GM12878 (cell line): ENCODE data around the gene ATG4A. TPM values are rescaled to one million over a fixed set of nuclear protein-coding genes. Genes with fewer than 3 reads are reported as not detected.

Experiments used
- ATAC-seq: fragments of 200-7000 bp; cut with Tn5 transposase; 3 replicates; pipeline ENCODE4 v1.9.1; 2020; ENCODE audit warnings: mild to moderate bottlenecking, moderate library complexity
- BruUV-seq: library from RNA; stranded (reverse); fragments of 400-500 nt; replicated peaks from 2 replicates; lab custom pipeline; 2021; lab: Mats Ljungman, UMichigan
- CTCF ChIA-PET: fragments of 300-600 bp; sonication (Branson Sonifier 250); formaldehyde crosslinking; extraction: SDS; loops from one replicate; lab custom pipeline; 2021; ENCODE audit warnings: inconsistent platforms; lab: Yijun Ruan, JAX
- POLR2A ChIA-PET: fragments of 350-600 bp; formaldehyde crosslinking; extraction: SDS; loops from one replicate; lab custom pipeline; 2021; ENCODE audit warnings: inconsistent platforms; lab: Charles Lee
- RAD21 ChIA-PET: fragments of 300-600 bp; sonication (Branson Sonifier 250); formaldehyde crosslinking; loops from one replicate; lab custom pipeline; 2023; ENCODE audit warnings: antibody characterized with exemption; ENCODE audit not compliant: unreplicated experiment; lab: Charles Lee
- SMC1A ChIA-PET: fragments of 300-600 bp; sonication (Branson Sonifier 250); formaldehyde crosslinking; loops from one replicate; lab custom pipeline; 2023; ENCODE audit not compliant: unreplicated experiment, uncharacterized antibody; lab: Charles Lee
- DNase-seq: peaks from one replicate; pipeline ENCODE4 v3.0.0-alpha.2; 2011; ENCODE audit warnings: low read depth, low spot score
- FAIRE-seq: peaks from 3 replicates; lab custom pipeline; 2011; peaks lifted over from hg19 to GRCh38; lab: Jason Lieb, UNC
- H2AFZ ChIP-seq: 2 replicates; pipeline ENCODE4 v1.6.0; 2011; ENCODE audit warnings: low read depth, low read length, control low read depth; ENCODE audit not compliant: control insufficient read depth
- H3K27ac ChIP-seq: 2 replicates; pipeline ENCODE4 v1.5.1; 2011; ENCODE audit warnings: control low read depth; ENCODE audit not compliant: control insufficient read depth, insufficient read depth
- H3K27me3 ChIP-seq, 2 experiments: replicated peaks in 1 of 2; 2 replicates each; pipeline versions ENCODE4 v1.6.0 to v1.6.1; 2011; ENCODE audit warnings: low read length in 1 of 2; ENCODE audit not compliant: control insufficient read depth in 2 of 2, insufficient read depth in 2 of 2
- H3K36me3 ChIP-seq, 2 experiments: 2 replicates each; pipeline ENCODE4 v1.5.1; 2011; ENCODE audit warnings: low read length in 1 of 2; ENCODE audit not compliant: control insufficient read depth in 2 of 2, insufficient read depth in 2 of 2
- H3K4me1 ChIP-seq: 2 replicates; pipeline ENCODE4 v1.6.1; 2011; ENCODE audit warnings: mild to moderate bottlenecking, low read length, moderate library complexity, mixed read lengths; ENCODE audit not compliant: control insufficient read depth, insufficient read depth
- H3K4me2 ChIP-seq: 2 replicates; pipeline ENCODE4 v1.6.0; 2011; ENCODE audit warnings: control low read depth; ENCODE audit not compliant: control insufficient read depth, insufficient read depth
- H3K4me3 ChIP-seq: fragments of 200-600 bp; sonication (generic); 2 replicates; pipeline ENCODE4 v1.5.1; 2016
- H3K79me2 ChIP-seq: 2 replicates; pipeline ENCODE4 v1.6.0; 2011; ENCODE audit warnings: low read length; ENCODE audit not compliant: control insufficient read depth, insufficient read depth
- H3K9ac ChIP-seq: 2 replicates; pipeline ENCODE4 v1.8.0; 2011; ENCODE audit warnings: low read length, control low read depth, mixed read lengths; ENCODE audit not compliant: control insufficient read depth, insufficient read depth
- H3K9me3 ChIP-seq: replicated peaks from 3 replicates; pipeline ENCODE4 v1.5.1; 2011; ENCODE audit warnings: mild to moderate bottlenecking, low read length; ENCODE audit not compliant: control insufficient read depth, insufficient read depth
- H4K20me1 ChIP-seq: 2 replicates; pipeline ENCODE4 v1.6.0; 2011; ENCODE audit not compliant: control insufficient read depth, insufficient read depth
- CHD4 ChIP-seq: fragments of 200-600 bp; sonication (generic); IDR thresholded peaks from 2 replicates; pipeline ENCODE4 v1.6.1; 2016; ENCODE audit warnings: mild to moderate bottlenecking
- EP300 ChIP-seq, 2 experiments: fragments of 150-350 bp in 1 of 2; IDR thresholded peaks; 2 replicates each; pipeline ENCODE4 v1.6.1; 2011 to 2012; ENCODE audit warnings: low read depth in 2 of 2, low read length in 2 of 2, borderline replicate concordance in 1 of 2, improper control_type of control experiment in 1 of 2, inconsistent platforms in 1 of 2; ENCODE audit not compliant: control insufficient read depth in 1 of 2
- JUNB ChIP-seq: IDR thresholded peaks from 2 replicates; pipeline ENCODE4 v1.6.1; 2016; ENCODE audit warnings: antibody characterized with exemption, mild to moderate bottlenecking
- NFIC ChIP-seq: IDR thresholded peaks from 2 replicates; pipeline ENCODE4 v1.6.1; 2012; ENCODE audit warnings: low read depth, mild to moderate bottlenecking, inconsistent platforms, low read length, moderate library complexity
- RFX5 ChIP-seq: IDR thresholded peaks from 2 replicates; pipeline ENCODE4 v1.6.1; 2011; ENCODE audit warnings: low read depth, low read length, improper control_type of control experiment
- RUNX3 ChIP-seq: IDR thresholded peaks from 2 replicates; pipeline ENCODE4 v1.6.1; 2012; ENCODE audit warnings: low read length, inconsistent platforms
- SMARCA5 ChIP-seq: fragments of 450-650 bp; IDR thresholded peaks from 2 replicates; pipeline ENCODE4 v1.6.1; 2017; ENCODE audit warnings: mild to moderate bottlenecking
- WRNIP1 ChIP-seq: IDR thresholded peaks from 2 replicates; pipeline ENCODE4 v1.6.1; 2011; ENCODE audit warnings: low read depth, low read length, improper control_type of control experiment, borderline replicate concordance
- ZNF622 ChIP-seq: fragments of 450-650 bp; IDR thresholded peaks from 2 replicates; pipeline ENCODE4 v1.6.1; 2017; ENCODE audit warnings: mild to moderate bottlenecking, inconsistent platforms
- WGBS: methylation state at CpG from one replicate; pipeline ENCODE4 v1.1.6; 2016; ENCODE audit warnings: low lambda C conversion rate; ENCODE audit not compliant: insufficient replicate concordance, insufficient coverage; ENCODE audit errors: missing lambda C conversion rate; 5-methylcytosine and 5-hydroxymethylcytosine counted together
- in situ Hi-C: fragments of 300-500 bp; cut with MboI; formaldehyde crosslinking; loops from 9 replicates; pipeline ENCODE4 v1.14.3; 2018; ENCODE audit warnings: mixed read lengths
- intact Hi-C: fragments of 100-400 bp; cut with micrococcal nuclease; formaldehyde crosslinking; loops from one replicate; pipeline ENCODE4 v1.14.2; 2022; ENCODE audit not compliant: unreplicated experiment
- polyA plus RNA-seq, 11 experiments: library from polyadenylated mRNA; depleted of rRNA in 4 of 11; unstranded in 6 of 11; stranded (reverse) in 5 of 11; fragments of >200 nt; fragmentation: Nextera tagmentation in 4 of 11; fragmentation: Illumina TruSeq in 1 of 11; extraction: Ambion mirVana in 4 of 11; extraction: Trizol in 1 of 11; gene quantifications; 1 replicate in 1 of 11; 2 replicates in 10 of 11; pipeline versions ENCODE4 v1.2.1 to v1.2.3, GENCODE V29; 2011 to 2016; ENCODE audit warnings: inconsistent platforms in 2 of 11, missing spikeins in 2 of 11, low read depth in 1 of 11
- total RNA-seq, 4 experiments: library from RNA; depleted of rRNA in 3 of 4; stranded (reverse); fragments of >200 nt in 3 of 4; fragmentation: Illumina TruSeq in 1 of 4; extraction: Trizol in 1 of 4; gene quantifications; 2 replicates each; pipeline versions ENCODE4 v1.2.1 to v1.2.3, GENCODE V29; 2013 to 2021
- TF ChIP-seq, protein P1 (sequence below): fragments of 450-650 bp; conservative IDR thresholded peaks from 2 replicates; pipeline ENCODE4 v1.6.1; 2017; ENCODE audit warnings: mild to moderate bottlenecking, moderate library complexity
- TF ChIP-seq, protein P2 (sequence below): fragments of 450-650 bp; IDR thresholded peaks from 2 replicates; pipeline ENCODE4 v1.6.1; 2017; ENCODE audit warnings: mild to moderate bottlenecking

The ATG4A gene
- total and polyA plus RNA-seq, 10 of the 15 experiments (the other 5 are each of a cell fraction or from before 2014, with no cell fraction given): 9.1 to 22.0 (median 15.5) TPM

DNA sequence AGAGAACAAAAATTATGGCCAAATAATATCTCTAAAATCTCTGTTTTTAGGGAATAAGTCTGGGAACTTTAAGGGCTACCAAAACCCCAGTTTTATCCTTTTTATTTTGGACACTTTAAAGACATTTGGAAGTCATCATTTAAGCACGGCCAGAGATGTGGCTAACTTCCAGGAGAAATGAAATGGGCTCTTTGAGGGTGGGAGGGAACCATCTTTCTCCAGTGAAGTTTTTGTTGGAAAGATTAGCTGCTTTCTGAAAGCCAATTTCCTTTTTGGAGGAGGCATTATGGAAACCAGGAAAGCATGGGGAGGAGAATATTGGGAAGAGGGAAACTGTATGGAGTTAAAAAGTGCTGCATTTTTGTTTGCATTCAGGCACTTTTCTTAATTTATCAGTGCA lies 41.9 kb upstream of the ATG4A start:
- Histone ChIP-seq H3K4me2 (no peak overlapping the region), H3K27me3 (no peaks in the 10 kb centered on the region; a peak in 1 of 4 replicates), H3K79me2 (no peaks in the 10 kb centered on the region), H4K20me1 (no peaks in the 10 kb centered on the region), H2AFZ (no peak overlapping the region), H3K36me3 (no peaks in the 10 kb centered on the region), H3K9me3 (no peaks in the 10 kb centered on the region), H3K4me3 (no peak overlapping the region), H3K4me1 (no peaks in the 10 kb centered on the region), H3K27ac (no peak overlapping the region), H3K9ac (no peak overlapping the region)
- TF ChIP-seq, protein P1, sequence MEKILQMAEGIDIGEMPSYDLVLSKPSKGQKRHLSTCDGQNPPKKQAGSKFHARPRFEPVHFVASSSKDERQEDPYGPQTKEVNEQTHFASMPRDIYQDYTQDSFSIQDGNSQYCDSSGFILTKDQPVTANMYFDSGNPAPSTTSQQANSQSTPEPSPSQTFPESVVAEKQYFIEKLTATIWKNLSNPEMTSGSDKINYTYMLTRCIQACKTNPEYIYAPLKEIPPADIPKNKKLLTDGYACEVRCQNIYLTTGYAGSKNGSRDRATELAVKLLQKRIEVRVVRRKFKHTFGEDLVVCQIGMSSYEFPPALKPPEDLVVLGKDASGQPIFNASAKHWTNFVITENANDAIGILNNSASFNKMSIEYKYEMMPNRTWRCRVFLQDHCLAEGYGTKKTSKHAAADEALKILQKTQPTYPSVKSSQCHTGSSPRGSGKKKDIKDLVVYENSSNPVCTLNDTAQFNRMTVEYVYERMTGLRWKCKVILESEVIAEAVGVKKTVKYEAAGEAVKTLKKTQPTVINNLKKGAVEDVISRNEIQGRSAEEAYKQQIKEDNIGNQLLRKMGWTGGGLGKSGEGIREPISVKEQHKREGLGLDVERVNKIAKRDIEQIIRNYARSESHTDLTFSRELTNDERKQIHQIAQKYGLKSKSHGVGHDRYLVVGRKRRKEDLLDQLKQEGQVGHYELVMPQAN: no peak
- TF ChIP-seq, protein P2, sequence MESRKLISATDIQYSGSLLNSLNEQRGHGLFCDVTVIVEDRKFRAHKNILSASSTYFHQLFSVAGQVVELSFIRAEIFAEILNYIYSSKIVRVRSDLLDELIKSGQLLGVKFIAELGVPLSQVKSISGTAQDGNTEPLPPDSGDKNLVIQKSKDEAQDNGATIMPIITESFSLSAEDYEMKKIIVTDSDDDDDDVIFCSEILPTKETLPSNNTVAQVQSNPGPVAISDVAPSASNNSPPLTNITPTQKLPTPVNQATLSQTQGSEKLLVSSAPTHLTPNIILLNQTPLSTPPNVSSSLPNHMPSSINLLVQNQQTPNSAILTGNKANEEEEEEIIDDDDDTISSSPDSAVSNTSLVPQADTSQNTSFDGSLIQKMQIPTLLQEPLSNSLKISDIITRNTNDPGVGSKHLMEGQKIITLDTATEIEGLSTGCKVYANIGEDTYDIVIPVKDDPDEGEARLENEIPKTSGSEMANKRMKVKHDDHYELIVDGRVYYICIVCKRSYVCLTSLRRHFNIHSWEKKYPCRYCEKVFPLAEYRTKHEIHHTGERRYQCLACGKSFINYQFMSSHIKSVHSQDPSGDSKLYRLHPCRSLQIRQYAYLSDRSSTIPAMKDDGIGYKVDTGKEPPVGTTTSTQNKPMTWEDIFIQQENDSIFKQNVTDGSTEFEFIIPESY: no peak
- ChIA-PET CTCF (no interaction called here), SMC1A (no interaction called here), POLR2A (no interaction called here), RAD21 (no interaction called here)
- no peak for ATAC-seq
- 43% methylated on average over 1 of the region's 1 CpG for WGBS
- in situ Hi-C loops (no loop called here), intact Hi-C loops (no loop called here)
- DNase-seq: no peak
- no peak for FAIRE-seq
- BruUV-seq: no TSS peak

DNA sequence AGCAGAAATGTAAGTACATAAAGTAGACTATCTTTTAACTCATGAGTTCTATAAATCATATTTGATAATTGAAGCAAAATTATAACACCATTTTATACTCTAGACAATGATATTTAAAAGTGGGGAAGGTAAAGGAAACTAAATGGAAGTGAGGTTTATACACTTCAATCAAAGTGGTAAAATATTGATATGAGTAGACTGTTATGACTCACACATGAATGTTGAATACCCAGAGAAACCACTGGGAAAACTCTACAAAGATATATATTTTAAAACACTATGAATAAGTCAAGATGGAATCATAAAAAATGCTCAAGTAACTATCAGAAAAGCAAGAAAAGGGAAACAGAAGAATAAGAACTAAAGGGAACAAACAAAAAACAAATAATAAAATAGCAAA lies 38.4 kb upstream of the ATG4A start:
- H2AFZ ChIP-seq: no peak overlapping the region
- H3K27ac ChIP-seq: no peak overlapping the region
- ChIA-PET POLR2A (no interaction called here), CTCF (interaction anchor here (0.8 kb wide), 1 partner anchor 32 kb away, joined by 3 read pairs; no protein-coding TSS in a partner anchor), RAD21 (no interaction called here), SMC1A (no interaction called here)
- no peaks in the 10 kb centered on the region for H3K4me1 ChIP-seq
- no peaks in the 10 kb centered on the region for H4K20me1 ChIP-seq
- DNase-seq (no peak), ATAC-seq (no peak), FAIRE-seq (no peak)
- no peaks in the 10 kb centered on the region for H3K27me3 ChIP-seq
- no peaks in the 10 kb centered on the region for H3K79me2 ChIP-seq
- no peaks in the 10 kb centered on the region for H3K36me3 ChIP-seq
- BruUV-seq: no TSS peak
- H3K9me3 ChIP-seq: no peaks in the 10 kb centered on the region
- no peak overlapping the region for H3K9ac ChIP-seq
- H3K4me2 ChIP-seq: no peak overlapping the region
- H3K4me3 ChIP-seq: no peak overlapping the region
- intact Hi-C loops: no loop called here
- in situ Hi-C loops: no loop called here
- TF ChIP-seq NFIC (0 out of 2 replicates have a peak, but pooled peaks have one; percentile 22), ZNF622 (no peak), WRNIP1 (no peak), JUNB (peak; percentile 46; the same call in 1 of the 2 replicates), RFX5 (no peak), RUNX3 (peak; percentile 62; the same call in 1 of the 2 replicates), EP300 (IDR thresholded peaks at IDR 0.05; ENCODE audit: borderline replicate concordance in 1 of 2, control insufficient read depth in 1 of 2, low read depth in 2 of 2, low read length in 2 of 2) (no peak), SMARCA5 (no peak), CHD4 (no peak)
